Spleen (tissue), 7 donors: ENCODE results near the gene ADAMTS4.

Source experiments
- CTCF ChIP-seq, 11 experiments: fragments of 200-600 bp in 7 of 11; fragments of 450-650 bp in 4 of 11; sonication (generic) in 4 of 11; IDR thresholded peaks in 8 of 11; conservative IDR thresholded peaks in 3 of 11; 1 replicate in 7 of 11; 2 replicates in 4 of 11; pipeline versions ENCODE4 v1.4.0 to v1.8.0; 2016 to 2021; ENCODE audit warnings: antibody characterized with exemption in 11 of 11, inconsistent platforms in 4 of 11, mild to moderate bottlenecking in 1 of 11
- POLR2A ChIP-seq, 3 donors: fragments of 450-650 bp; IDR thresholded peaks; one replicate each; pipeline ENCODE4 v1.5.1; 2017; ENCODE audit warnings: antibody characterized with exemption in 3 of 3, mild to moderate bottlenecking in 1 of 3
- donor health status: DM: no; HTN: no; CAD: no; lungs with moderate emphysema.
- donor health status: DM: no; HTN: no; CAD: no.
- donor health status: DM: no; HTN: no; CAD: no.

DNA sequence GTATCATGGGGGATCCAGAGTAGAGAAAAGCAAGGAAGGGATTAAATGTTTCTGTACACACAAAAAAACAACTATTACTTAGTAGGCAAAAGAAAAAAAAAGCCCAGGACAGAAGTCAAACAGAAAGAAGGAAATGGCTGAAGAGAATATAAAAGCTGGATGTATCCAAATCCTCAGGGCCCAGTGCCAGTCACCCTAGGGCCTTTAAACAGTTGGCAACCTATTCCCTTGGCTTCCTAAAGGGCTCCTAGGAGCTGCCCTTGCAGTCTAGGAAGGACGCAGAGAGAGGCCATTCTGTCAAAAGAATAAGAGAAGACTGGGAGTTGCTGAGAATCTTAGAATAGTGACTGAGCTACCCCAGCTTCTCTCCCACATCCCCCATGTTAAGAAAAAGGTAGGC, 26.5 kb downstream of the ADAMTS4 start:
- TF ChIP-seq POLR2A (IDR thresholded peaks at IDR 0.05) (no peak), CTCF (IDR thresholded peaks at IDR 0.05 in 8 of 11, conservative IDR thresholded peaks at IDR 0.05 in 3 of 11) (no peak)
